Duodenal mucosa (tissue), 2 donors: ENCODE data around the gene CALHM3.
A peak's percentile ranks its signal among the peaks of the same experiment; 100 is the strongest.
"Not testable (repeated sequence)": the region's sequence is repeated elsewhere in the genome, so short reads cannot be mapped to it uniquely, and the experiment has no call there.

ENCODE experiments used
- H3K27ac ChIP-seq: one replicate; pipeline ENCODE4 v1.7.0; 2013; ENCODE audit warnings: low read depth, low read length
- H3K27me3 ChIP-seq, 2 donors: one replicate each; pipeline ENCODE4 v1.7.0; 2013; ENCODE audit warnings: low read length in 2 of 2, control low read depth in 1 of 2; ENCODE audit not compliant: insufficient read depth in 2 of 2, control insufficient read depth in 1 of 2
- H3K36me3 ChIP-seq, 2 donors: one replicate each; pipeline ENCODE4 v1.7.0; 2013; ENCODE audit warnings: low read length in 2 of 2, control low read depth in 1 of 2; ENCODE audit not compliant: insufficient read depth in 2 of 2, control insufficient read depth in 1 of 2
- H3K4me1 ChIP-seq, 2 donors: one replicate each; pipeline ENCODE4 v1.7.0; 2013; ENCODE audit warnings: low read length in 2 of 2, control low read depth in 1 of 2; ENCODE audit not compliant: insufficient read depth in 2 of 2, control insufficient read depth in 1 of 2
- H3K4me3 ChIP-seq, 2 donors: one replicate each; pipeline ENCODE4 v1.7.0; 2013; ENCODE audit warnings: low read length in 2 of 2, low read depth in 1 of 2
- H3K9ac ChIP-seq, 2 donors: one replicate each; pipeline ENCODE4 v1.7.0; 2013; ENCODE audit warnings: low read length in 2 of 2, low read depth in 1 of 2
- H3K9me3 ChIP-seq, 2 donors: one replicate each; pipeline ENCODE4 v1.7.0; 2013; ENCODE audit warnings: low read length in 2 of 2, control low read depth in 1 of 2; ENCODE audit not compliant: control insufficient read depth in 1 of 2

Gene CALHM3, protein sequence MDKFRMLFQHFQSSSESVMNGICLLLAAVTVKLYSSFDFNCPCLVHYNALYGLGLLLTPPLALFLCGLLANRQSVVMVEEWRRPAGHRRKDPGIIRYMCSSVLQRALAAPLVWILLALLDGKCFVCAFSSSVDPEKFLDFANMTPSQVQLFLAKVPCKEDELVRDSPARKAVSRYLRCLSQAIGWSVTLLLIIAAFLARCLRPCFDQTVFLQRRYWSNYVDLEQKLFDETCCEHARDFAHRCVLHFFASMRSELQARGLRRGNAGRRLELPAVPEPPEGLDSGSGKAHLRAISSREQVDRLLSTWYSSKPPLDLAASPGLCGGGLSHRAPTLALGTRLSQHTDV

DNA sequence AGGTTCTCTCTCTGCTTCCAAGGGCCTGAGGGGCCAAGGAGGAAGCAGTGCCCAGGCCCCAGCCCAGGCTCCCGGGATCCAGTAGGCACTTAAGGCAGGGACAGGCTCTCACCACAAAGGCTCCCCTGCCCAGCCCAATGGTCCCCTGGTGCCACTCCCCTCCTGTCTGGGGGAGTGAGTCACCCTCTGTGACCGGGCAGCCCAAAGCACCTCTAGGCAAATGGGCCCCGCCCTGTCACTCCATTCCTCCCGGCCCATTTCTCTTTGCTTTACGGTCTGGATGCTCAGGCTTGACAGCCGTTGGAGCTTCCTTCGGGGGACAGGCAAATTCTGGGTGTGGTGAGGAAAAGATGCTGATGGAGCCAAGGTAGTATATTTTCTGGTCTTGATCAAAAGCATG lies at the start of gene CALHM3:
Gene CALHM3 (minus strand): TSS at position 106 of the 400 bp plus-strand sequence. CDS start 208 bp downstream, outside the sequence.
- H3K27ac ChIP-seq, result no peak within 1 kb of the TSS
- H3K9me3 ChIP-seq, result no peaks in the 10 kb centered on the region
- H3K4me3 ChIP-seq, result no peak within 1 kb of the TSS
- H3K9ac ChIP-seq, result no peak within 1 kb of the TSS
- no peaks in the 10 kb centered on the region for H3K27me3 ChIP-seq
- no peaks in the 10 kb centered on the region for H3K36me3 ChIP-seq
- no peaks in the 10 kb centered on the region for H3K4me1 ChIP-seq

DNA sequence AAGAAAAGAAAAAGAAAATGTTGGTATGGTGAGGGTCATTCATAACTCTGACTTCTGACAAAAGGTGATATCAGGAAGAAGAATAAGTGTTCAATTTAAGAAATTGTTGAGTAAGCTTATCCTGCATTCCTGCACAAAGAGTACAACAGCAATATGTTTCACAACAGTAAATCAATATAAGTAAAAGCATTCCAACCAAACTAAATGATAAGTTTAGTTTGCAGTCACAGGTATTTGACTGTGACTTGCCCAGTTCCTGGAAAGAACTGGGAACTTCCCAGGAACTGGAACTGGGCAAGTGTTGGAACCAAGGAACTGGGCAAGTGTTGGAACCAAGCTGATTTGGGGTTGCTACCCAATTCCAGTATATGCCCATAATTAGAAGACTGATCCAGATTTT lies 49.5 kb upstream of the CALHM3 start:
- Histone ChIP-seq H3K36me3 (no peaks in the 10 kb centered on the region), H3K27ac (no peak overlapping the region), H3K9me3 (peaks cover 0 to 5% of the 10 kb centered on the region in 2 donors), H3K9ac (no peak overlapping the region), H3K4me1 (no peaks in the 10 kb centered on the region), H3K4me3 (no peak overlapping the region), H3K27me3 (no peaks in the 10 kb centered on the region)

DNA sequence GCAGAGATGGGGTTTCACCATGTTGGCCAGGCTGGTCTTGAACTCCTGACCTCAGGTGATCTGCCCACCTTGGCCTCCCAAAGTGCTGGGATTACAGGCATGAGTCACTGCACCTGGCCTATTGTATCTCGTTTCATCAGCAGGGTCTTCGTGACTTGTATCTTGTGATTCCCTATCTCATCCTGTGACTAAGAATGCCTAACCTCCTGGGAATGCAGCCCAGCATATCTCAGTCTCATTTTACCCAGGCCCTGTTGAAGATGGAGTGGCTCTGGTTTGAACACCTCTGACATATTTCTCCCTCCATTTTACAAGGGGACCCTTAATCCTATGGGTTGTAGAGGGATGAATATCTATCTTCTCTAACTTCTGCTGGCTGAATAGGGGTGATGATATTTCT lies 48.4 kb upstream of the CALHM3 start:
- H3K4me3 ChIP-seq, H3K36me3 ChIP-seq, H3K27me3 ChIP-seq, H3K4me1 ChIP-seq, H3K27ac ChIP-seq, H3K9me3 ChIP-seq, H3K9ac ChIP-seq: not testable (repeated sequence)

DNA sequence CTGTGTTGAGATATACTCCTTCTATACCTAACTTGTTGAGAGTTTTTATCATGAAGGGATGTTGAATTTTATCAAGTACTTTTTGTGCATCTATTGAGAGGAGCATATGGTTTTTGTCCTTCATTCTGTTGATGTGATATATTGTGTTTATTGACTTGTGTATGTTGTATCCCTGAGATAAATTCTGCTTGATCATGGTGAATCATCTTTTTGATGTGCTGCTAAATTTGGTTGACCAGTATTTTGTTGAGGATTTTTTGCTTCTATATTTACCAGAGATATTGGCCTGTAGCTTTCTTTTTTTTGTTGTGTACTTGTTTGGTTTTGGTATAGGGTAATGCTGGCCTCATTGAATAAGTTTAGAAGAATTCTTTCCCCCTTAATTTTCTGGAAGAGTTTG lies 46.9 kb upstream of the CALHM3 start:
- Histone ChIP-seq H3K4me1 (no peaks in the 10 kb centered on the region), H3K36me3 (no peaks in the 10 kb centered on the region), H3K27ac (no peak overlapping the region), H3K27me3 (no peaks in the 10 kb centered on the region), H3K4me3 (no peak overlapping the region), H3K9ac (no peak overlapping the region), H3K9me3 (peaks cover 0 to 5% of the 10 kb centered on the region in 2 donors)

DNA sequence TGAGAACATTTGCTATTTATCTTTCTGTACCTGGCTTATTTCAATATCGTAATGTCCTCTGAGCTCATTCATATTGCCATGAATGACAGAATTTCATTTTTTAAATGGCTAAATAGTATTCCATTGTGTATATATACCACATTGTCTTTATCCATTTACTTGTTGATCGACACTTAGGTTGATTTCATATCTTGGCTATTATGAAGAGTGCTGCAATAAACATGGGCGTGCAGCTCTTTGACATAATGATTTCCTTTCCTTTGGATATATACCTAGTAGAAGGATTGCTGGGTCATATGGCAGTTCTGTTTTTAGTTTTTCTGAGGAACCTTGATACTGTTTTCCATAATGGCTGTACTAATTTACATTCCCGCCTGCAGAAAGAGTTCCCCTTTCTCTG lies 44.6 kb upstream of the CALHM3 start:
- Histone ChIP-seq H3K36me3 (no peaks in the 10 kb centered on the region), H3K9me3 (no peaks in the 10 kb centered on the region), H3K9ac (no peak overlapping the region), H3K4me3 (no peak overlapping the region), H3K27me3 (no peaks in the 10 kb centered on the region), H3K27ac (no peak overlapping the region), H3K4me1 (no peaks in the 10 kb centered on the region)

DNA sequence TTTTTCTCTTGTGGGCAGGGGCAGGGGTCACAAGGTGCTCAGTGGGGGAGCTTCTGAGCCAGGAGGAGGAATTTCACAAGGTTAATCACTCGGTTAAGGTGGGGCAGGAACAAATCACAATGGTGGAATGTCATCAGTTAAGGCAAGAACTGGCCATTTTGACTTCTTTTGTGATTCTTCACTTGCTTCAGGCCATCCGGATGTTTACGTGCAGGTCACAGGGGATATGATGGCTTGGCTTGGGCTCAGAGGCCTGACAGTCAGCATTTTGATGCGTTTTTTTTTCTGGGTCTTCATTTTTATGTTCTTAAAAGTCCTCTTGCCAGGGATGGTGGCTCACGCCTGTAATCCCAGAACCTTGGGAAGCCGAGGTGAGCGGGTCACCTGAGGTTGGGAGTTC lies 43.0 kb upstream of the CALHM3 start:
- not testable (repeated sequence) for H3K27ac ChIP-seq, H3K36me3 ChIP-seq, H3K4me3 ChIP-seq, H3K9ac ChIP-seq, H3K9me3 ChIP-seq, H3K4me1 ChIP-seq, H3K27me3 ChIP-seq

DNA sequence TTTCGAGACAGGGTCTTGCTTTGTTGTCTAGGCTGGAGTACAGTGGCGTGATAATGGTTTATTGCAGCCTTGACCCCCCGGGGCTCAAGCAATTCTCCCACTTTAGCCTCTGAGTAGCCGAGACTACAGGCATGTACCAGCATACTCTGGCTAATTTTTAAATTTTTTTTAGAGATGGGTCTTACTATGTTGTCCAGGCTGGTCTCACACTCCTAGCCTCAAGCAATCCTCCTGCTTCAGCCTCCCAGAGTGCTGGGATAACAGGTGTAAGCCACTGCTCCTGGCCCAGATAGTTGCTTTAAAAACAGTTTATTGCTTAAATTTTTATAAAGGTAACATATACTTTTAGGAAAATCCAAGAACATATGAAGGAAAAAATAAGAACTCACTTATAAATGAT lies 40.8 kb upstream of the CALHM3 start:
- H3K4me3 ChIP-seq, result no peak overlapping the region

DNA sequence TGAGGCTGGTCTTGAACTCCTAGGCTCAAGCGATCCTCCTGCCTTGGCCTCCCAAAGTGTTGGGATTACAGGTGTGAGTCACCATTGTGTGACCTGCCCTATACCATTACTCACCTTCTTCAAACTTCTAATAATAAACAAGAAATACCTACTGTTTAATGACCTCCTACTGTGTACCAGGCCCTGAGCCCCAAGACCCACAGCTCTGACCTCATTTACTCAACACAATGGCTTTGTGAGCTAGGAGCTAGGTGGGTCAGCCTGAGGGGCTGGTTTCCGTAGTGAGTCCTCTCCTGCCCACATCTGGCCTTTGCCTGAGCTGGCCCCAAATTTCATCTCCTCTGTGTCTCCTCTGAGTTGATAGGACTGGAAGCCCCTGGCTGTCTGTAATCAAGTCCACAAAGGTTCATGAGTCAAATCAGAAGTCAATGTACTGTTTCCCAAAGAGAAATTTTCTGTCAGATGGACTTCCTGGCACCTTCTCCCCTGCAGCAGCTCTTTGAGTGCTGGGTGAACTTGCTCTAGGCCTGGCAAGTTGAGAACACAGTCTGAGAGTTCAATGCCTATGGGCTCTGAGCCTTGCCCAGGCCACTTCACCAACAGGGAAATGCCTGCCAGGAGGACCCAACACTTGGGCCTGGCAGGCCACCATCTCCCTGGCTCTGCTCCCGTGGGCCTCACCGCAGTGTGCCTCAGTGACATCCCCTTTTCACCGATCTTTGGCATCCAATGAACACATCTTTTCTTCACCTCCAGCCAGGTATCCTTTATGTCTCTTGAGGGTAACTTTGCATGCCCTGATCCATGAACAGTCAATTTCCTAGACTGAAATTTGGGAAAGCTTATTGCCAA lies 38.4 kb upstream of the CALHM3 start:
- Histone ChIP-seq H3K36me3 (no peaks in the 10 kb centered on the region), H3K27ac (no peak overlapping the region), H3K9ac (no peak overlapping the region), H3K9me3 (no peaks in the 10 kb centered on the region), H3K4me3 (no peak overlapping the region), H3K4me1 (peaks cover 27 to 29% of the 10 kb centered on the region in 2 donors), H3K27me3 (no peaks in the 10 kb centered on the region)

More for the DNA sequence above, 40.8 kb upstream of the CALHM3 start:
- Histone ChIP-seq H3K9ac (no peak overlapping the region), H3K36me3 (no peaks in the 10 kb centered on the region), H3K27ac (no peak overlapping the region), H3K4me1 (peaks cover 7 to 11% of the 10 kb centered on the region in 2 donors), H3K27me3 (no peaks in the 10 kb centered on the region), H3K9me3 (no peaks in the 10 kb centered on the region)

DNA sequence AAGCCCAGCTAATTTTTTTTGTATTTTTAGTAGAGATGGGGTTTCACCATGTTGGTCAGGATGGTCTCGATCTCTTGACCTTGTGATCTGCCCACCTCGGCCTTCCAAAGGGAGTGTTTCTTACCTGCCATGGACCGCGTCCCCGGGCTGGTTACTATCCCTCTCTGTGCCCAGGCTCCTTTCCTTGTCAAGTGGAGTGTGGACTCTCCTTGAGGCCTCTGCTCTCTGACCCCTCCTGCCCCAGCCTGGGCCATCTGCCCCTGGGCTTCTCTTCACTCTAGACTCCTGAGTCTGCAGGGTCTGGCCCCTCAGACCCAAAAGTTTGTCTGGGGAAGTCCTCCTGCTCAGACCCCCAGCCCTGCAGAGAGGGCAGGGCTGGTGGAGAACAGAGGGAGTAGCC lies 35.2 kb upstream of the CALHM3 start:
- peaks cover 44 to 49% of the 10 kb centered on the region in 2 donors for H3K4me1 ChIP-seq
- no peak overlapping the region for H3K9ac ChIP-seq
- H3K36me3 ChIP-seq, result no peaks in the 10 kb centered on the region
- H3K27ac ChIP-seq, result no peak overlapping the region
- no peak overlapping the region for H3K4me3 ChIP-seq
- no peaks in the 10 kb centered on the region for H3K9me3 ChIP-seq
- H3K27me3 ChIP-seq, result no peaks in the 10 kb centered on the region

DNA sequence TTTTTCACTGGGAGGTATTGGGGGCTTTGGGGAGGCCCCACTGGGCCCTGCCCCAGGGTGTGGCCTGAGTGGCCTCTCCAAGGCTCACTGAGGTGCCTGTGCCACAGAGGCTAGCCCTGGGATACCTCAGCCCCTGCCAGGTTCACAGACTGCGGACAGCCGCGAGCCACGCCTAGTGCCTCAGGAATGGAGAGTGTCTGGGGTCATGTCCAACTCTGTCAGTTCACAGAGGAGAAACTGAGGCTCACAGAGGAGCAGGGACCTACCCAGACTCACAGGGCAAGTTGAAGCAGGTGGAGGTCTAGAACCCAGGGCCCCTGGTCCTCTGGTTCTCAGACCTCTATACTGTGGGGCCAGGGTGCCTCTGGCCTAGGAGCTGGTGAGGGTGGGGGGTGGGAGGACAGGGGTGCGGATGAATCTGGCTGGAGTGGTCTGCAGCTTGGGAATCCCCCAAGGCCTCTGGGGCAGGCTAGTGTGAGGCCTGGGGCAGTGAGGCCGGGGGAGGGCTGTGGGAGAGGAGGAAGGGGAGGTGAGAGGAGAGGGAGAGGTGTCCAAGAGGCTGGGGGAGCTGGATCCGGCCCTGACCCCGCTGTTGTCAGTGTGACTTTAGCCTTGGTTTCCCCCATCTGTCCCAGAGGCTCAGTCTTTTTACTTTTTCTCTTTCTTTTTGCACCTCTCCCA lies 34.5 kb upstream of the CALHM3 start:
- H3K9me3 ChIP-seq, result no peaks in the 10 kb centered on the region
- H3K4me1 ChIP-seq, result peaks cover 44 to 51% of the 10 kb centered on the region in 2 donors
- H3K27ac ChIP-seq, result no peak overlapping the region
- no peak overlapping the region for H3K4me3 ChIP-seq
- H3K27me3 ChIP-seq, result no peaks in the 10 kb centered on the region
- no peaks in the 10 kb centered on the region for H3K36me3 ChIP-seq
- peak overlapping the region in 1 of 2 donors; percentile 39 for H3K9ac ChIP-seq
